Measurements from ENCODE around the gene SCART1. TPM values are rescaled to one million over a fixed set of nuclear protein-coding genes. Genes with fewer than 3 reads are reported as not detected.
"Not testable (repeated sequence)": the region's sequence is repeated elsewhere in the genome, so short reads cannot be mapped to it uniquely, and the experiment has no call there.

SCART1 gene
- total RNA-seq, 1 donor from 2014 or later: 1.3 TPM

- intact Hi-C loops (cut with micrococcal nuclease): no loop called here
- no peak for DNase-seq (ENCODE audit: low spot score)
- peaks cover 4% of the 10 kb centered on the region for H3K36me3 Mint-ChIP-seq (ENCODE audit: low read depth)
- peaks cover 9% of the 10 kb centered on the region for H3K27me3 Mint-ChIP-seq (ENCODE audit: low read depth)
- no peak overlapping the region for H3K4me3 Mint-ChIP-seq (ENCODE audit: low read depth)
- peaks cover 8% of the 10 kb centered on the region for H3K9me3 Mint-ChIP-seq
- H3K27ac Mint-ChIP-seq: no peak overlapping the region
- H3K4me1 Mint-ChIP-seq (ENCODE audit: low read depth): peaks cover 11% of the 10 kb centered on the region
Measured at GRCh38 chr10:133440633-133441285, 13.0 kb upstream of the SCART1 start.

GRCh38 chr10:133441356-133441755, 12.4 kb upstream of the SCART1 start:
- H3K36me3 Mint-ChIP-seq (ENCODE audit: low read depth); intact Hi-C loops (cut with micrococcal nuclease); H3K27me3 Mint-ChIP-seq (ENCODE audit: low read depth); H3K4me3 Mint-ChIP-seq (ENCODE audit: low read depth); H3K9me3 Mint-ChIP-seq; DNase-seq (ENCODE audit: low spot score); H3K27ac Mint-ChIP-seq: not testable (repeated sequence)
- H3K4me1 Mint-ChIP-seq (ENCODE audit: low read depth): peaks cover 11% of the 10 kb centered on the region

- H3K36me3 Mint-ChIP-seq (ENCODE audit: low read depth): peaks cover 8% of the 10 kb centered on the region
- peaks cover 12% of the 10 kb centered on the region for H3K9me3 Mint-ChIP-seq
- intact Hi-C loops (cut with micrococcal nuclease): no loop called here
- H3K4me3 Mint-ChIP-seq (ENCODE audit: low read depth): no peak overlapping the region
- no peak for DNase-seq (ENCODE audit: low spot score)
- peaks cover 5% of the 10 kb centered on the region for H3K27me3 Mint-ChIP-seq (ENCODE audit: low read depth)
- peaks cover 11% of the 10 kb centered on the region for H3K4me1 Mint-ChIP-seq (ENCODE audit: low read depth)
- H3K27ac Mint-ChIP-seq: no peak overlapping the region
Measured at GRCh38 chr10:133441780-133442179, 12.0 kb upstream of the SCART1 start.

GRCh38 chr10:133442191-133442966, 11.4 kb upstream of the SCART1 start:
- Mint-ChIP-seq H3K9me3 (peaks cover 18% of the 10 kb centered on the region), H3K36me3 (ENCODE audit: low read depth) (peaks cover 10% of the 10 kb centered on the region), H3K4me3 (ENCODE audit: low read depth) (no peak overlapping the region), H3K4me1 (ENCODE audit: low read depth) (peaks cover 11% of the 10 kb centered on the region), H3K27ac (no peak overlapping the region), H3K27me3 (ENCODE audit: low read depth) (peaks cover under 1% of the 10 kb centered on the region)
- DNase-seq (ENCODE audit: low spot score): no peak
- intact Hi-C loops (cut with micrococcal nuclease): no loop called here

- Mint-ChIP-seq H3K4me1 (ENCODE audit: low read depth) (peaks cover 11% of the 10 kb centered on the region), H3K27me3 (ENCODE audit: low read depth) (no peaks in the 10 kb centered on the region), H3K36me3 (ENCODE audit: low read depth) (peaks cover 17% of the 10 kb centered on the region), H3K4me3 (ENCODE audit: low read depth) (no peak overlapping the region), H3K27ac (no peak overlapping the region), H3K9me3 (peaks cover 26% of the 10 kb centered on the region)
- intact Hi-C loops (cut with micrococcal nuclease): no loop called here
- no peak for DNase-seq (ENCODE audit: low spot score)
Measured at GRCh38 chr10:133442967-133443924, 10.5 kb upstream of the SCART1 start.

- Mint-ChIP-seq H3K9me3 (peaks cover 40% of the 10 kb centered on the region), H3K36me3 (ENCODE audit: low read depth) (peaks cover 17% of the 10 kb centered on the region), H3K27ac (no peak overlapping the region), H3K4me3 (ENCODE audit: low read depth) (no peak overlapping the region), H3K4me1 (ENCODE audit: low read depth) (peaks cover 9% of the 10 kb centered on the region), H3K27me3 (ENCODE audit: low read depth) (peaks cover 1% of the 10 kb centered on the region)
- DNase-seq (ENCODE audit: low spot score): no peak
- intact Hi-C loops (cut with micrococcal nuclease): no loop called here
Measured at GRCh38 chr10:133444342-133445267, 9.1 kb upstream of the SCART1 start.

GRCh38 chr10:133445268-133445732, 8.4 kb upstream of the SCART1 start:
- intact Hi-C loops (cut with micrococcal nuclease): no loop called here
- Mint-ChIP-seq H3K4me1 (ENCODE audit: low read depth) (peaks cover 9% of the 10 kb centered on the region), H3K4me3 (ENCODE audit: low read depth) (no peak overlapping the region), H3K27ac (no peak overlapping the region), H3K9me3 (peaks cover 40% of the 10 kb centered on the region), H3K27me3 (ENCODE audit: low read depth) (peaks cover 1% of the 10 kb centered on the region), H3K36me3 (ENCODE audit: low read depth) (peaks cover 17% of the 10 kb centered on the region)
- DNase-seq (ENCODE audit: low spot score): no peak

- Mint-ChIP-seq H3K27me3 (ENCODE audit: low read depth) (peaks cover 1% of the 10 kb centered on the region), H3K36me3 (ENCODE audit: low read depth) (peaks cover 17% of the 10 kb centered on the region), H3K27ac (no peak overlapping the region), H3K9me3 (peaks cover 40% of the 10 kb centered on the region), H3K4me1 (ENCODE audit: low read depth) (peaks cover 9% of the 10 kb centered on the region), H3K4me3 (ENCODE audit: low read depth) (no peak overlapping the region)
- intact Hi-C loops (cut with micrococcal nuclease): no loop called here
- DNase-seq (ENCODE audit: low spot score): no peak
Measured at GRCh38 chr10:133445751-133446708, 7.7 kb upstream of the SCART1 start.

GRCh38 chr10:133446979-133447378, 6.8 kb upstream of the SCART1 start:
- Mint-ChIP-seq H3K27ac (no peak overlapping the region), H3K9me3 (peaks cover 40% of the 10 kb centered on the region), H3K4me3 (ENCODE audit: low read depth) (no peak overlapping the region), H3K27me3 (ENCODE audit: low read depth) (peaks cover 4% of the 10 kb centered on the region), H3K4me1 (ENCODE audit: low read depth) (peaks cover 9% of the 10 kb centered on the region), H3K36me3 (ENCODE audit: low read depth) (peaks cover 17% of the 10 kb centered on the region)
- intact Hi-C loops (cut with micrococcal nuclease): no loop called here
- DNase-seq (ENCODE audit: low spot score): no peak

- peaks cover 40% of the 10 kb centered on the region for H3K9me3 Mint-ChIP-seq
- no peak overlapping the region for H3K4me3 Mint-ChIP-seq (ENCODE audit: low read depth)
- H3K36me3 Mint-ChIP-seq (ENCODE audit: low read depth): peaks cover 17% of the 10 kb centered on the region
- no peak for DNase-seq (ENCODE audit: low spot score)
- intact Hi-C loops (cut with micrococcal nuclease): no loop called here
- H3K27me3 Mint-ChIP-seq (ENCODE audit: low read depth): peaks cover 4% of the 10 kb centered on the region
- H3K4me1 Mint-ChIP-seq (ENCODE audit: low read depth): no peaks in the 10 kb centered on the region
- H3K27ac Mint-ChIP-seq: no peak overlapping the region
Measured at GRCh38 chr10:133448120-133448519, 5.6 kb upstream of the SCART1 start.

- Mint-ChIP-seq H3K4me1 (ENCODE audit: low read depth) (no peaks in the 10 kb centered on the region), H3K27me3 (ENCODE audit: low read depth) (peaks cover 4% of the 10 kb centered on the region), H3K36me3 (ENCODE audit: low read depth) (peaks cover 13% of the 10 kb centered on the region), H3K27ac (no peak overlapping the region), H3K4me3 (ENCODE audit: low read depth) (no peak overlapping the region), H3K9me3 (peaks cover 32% of the 10 kb centered on the region)
- no peak for DNase-seq (ENCODE audit: low spot score)
- intact Hi-C loops (cut with micrococcal nuclease): no loop called here
Measured at GRCh38 chr10:133451346-133451745, 2.4 kb upstream of the SCART1 start.

All from activated T-helper 2 cell treated with anti-CD3 and anti-CD28 coated beads, Interferon-gamma antibody, Interleukin-2, Interleukin-4, amounts not matched to agents 10 μg/mL and 5 μg/mL and 100 μg/mL, durations not matched to agents 14 hours and 24 hours and 36 hours (primary cell).